ENCODE data around the gene SKP2. TPM values are rescaled to one million over a fixed set of nuclear protein-coding genes. Genes with fewer than 3 reads are reported as not detected.

SKP2 gene
- total RNA-seq, 2 donors from 2014 or later: 7.8 to 9.3 TPM

- H3K27ac ChIP-seq: no peak overlapping the region
- no peak for TF ChIP-seq POLR2A (IDR thresholded peaks at IDR 0.05)
- TF ChIP-seq, protein P1, sequence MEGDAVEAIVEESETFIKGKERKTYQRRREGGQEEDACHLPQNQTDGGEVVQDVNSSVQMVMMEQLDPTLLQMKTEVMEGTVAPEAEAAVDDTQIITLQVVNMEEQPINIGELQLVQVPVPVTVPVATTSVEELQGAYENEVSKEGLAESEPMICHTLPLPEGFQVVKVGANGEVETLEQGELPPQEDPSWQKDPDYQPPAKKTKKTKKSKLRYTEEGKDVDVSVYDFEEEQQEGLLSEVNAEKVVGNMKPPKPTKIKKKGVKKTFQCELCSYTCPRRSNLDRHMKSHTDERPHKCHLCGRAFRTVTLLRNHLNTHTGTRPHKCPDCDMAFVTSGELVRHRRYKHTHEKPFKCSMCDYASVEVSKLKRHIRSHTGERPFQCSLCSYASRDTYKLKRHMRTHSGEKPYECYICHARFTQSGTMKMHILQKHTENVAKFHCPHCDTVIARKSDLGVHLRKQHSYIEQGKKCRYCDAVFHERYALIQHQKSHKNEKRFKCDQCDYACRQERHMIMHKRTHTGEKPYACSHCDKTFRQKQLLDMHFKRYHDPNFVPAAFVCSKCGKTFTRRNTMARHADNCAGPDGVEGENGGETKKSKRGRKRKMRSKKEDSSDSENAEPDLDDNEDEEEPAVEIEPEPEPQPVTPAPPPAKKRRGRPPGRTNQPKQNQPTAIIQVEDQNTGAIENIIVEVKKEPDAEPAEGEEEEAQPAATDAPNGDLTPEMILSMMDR (IDR thresholded peaks at IDR 0.05): no peak
- TF ChIP-seq POLR2AphosphoS5 (IDR thresholded peaks at IDR 0.05): no peak
- no peak for DNase-seq (ENCODE audit: low spot score)
- no peaks in the 10 kb centered on the region for H3K27me3 ChIP-seq (replicated peaks; ENCODE audit: insufficient read depth)
- 52% methylated on average over 1 of the region's 1 CpG for WGBS
- intact Hi-C loops (cut with DNase I): no loop called here
- H3K4me3 ChIP-seq: no peak overlapping the region
- H3K4me1 ChIP-seq (replicated peaks): no peaks in the 10 kb centered on the region
- no peaks in the 10 kb centered on the region for H3K9me3 ChIP-seq
- H3K36me3 ChIP-seq: peaks cover 0 to 5% of the 10 kb centered on the region in 2 donors
Measured at GRCh38 chr5:36172599-36172998, 20.7 kb downstream of the SKP2 start.

- Histone ChIP-seq H3K4me3 (no peak overlapping the region), H3K27me3 (replicated peaks; ENCODE audit: insufficient read depth) (no peaks in the 10 kb centered on the region), H3K36me3 (peaks cover 0 to 5% of the 10 kb centered on the region in 2 donors), H3K9me3 (no peaks in the 10 kb centered on the region), H3K27ac (no peak overlapping the region), H3K4me1 (replicated peaks) (no peaks in the 10 kb centered on the region)
- TF ChIP-seq POLR2A (IDR thresholded peaks at IDR 0.05): no peak
- no peak for TF ChIP-seq POLR2AphosphoS5 (IDR thresholded peaks at IDR 0.05)
- TF ChIP-seq, protein P1 (IDR thresholded peaks at IDR 0.05): no peak
- WGBS: 10% methylated on average over 2 of the region's 2 CpGs
- DNase-seq (ENCODE audit: low spot score): no peak
- intact Hi-C loops (cut with DNase I): no loop called here
Measured at GRCh38 chr5:36173426-36173825, 21.5 kb downstream of the SKP2 start.

DNA sequence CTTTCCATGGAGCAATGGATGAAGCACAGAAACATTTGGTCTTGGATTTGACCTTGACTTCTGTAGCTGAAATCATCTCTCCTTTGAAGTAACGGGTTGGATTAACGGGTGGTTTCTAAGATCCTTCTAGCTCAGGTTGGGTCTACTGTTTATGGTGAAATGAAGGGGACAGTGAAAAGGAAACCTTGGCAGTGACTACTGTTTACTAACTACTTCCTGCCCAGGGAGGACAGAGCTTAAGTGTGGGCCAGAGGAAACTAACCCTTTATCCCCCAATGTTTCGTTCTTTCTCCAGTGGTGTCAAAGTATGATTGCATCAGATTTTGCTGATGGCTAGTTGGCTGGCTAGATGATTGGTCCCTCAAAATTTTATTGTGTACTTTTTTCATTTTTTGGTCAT, 22.2 kb downstream of the SKP2 start:
- Histone ChIP-seq H3K36me3 (peaks cover 0 to 5% of the 10 kb centered on the region in 2 donors), H3K4me3 (no peak overlapping the region), H3K27ac (no peak overlapping the region), H3K4me1 (replicated peaks) (no peaks in the 10 kb centered on the region), H3K27me3 (replicated peaks; ENCODE audit: insufficient read depth) (no peaks in the 10 kb centered on the region), H3K9me3 (no peaks in the 10 kb centered on the region)
- TF ChIP-seq, protein P1 (IDR thresholded peaks at IDR 0.05): no peak
- TF ChIP-seq POLR2AphosphoS5 (IDR thresholded peaks at IDR 0.05): no peak
- no peak for TF ChIP-seq POLR2A (IDR thresholded peaks at IDR 0.05)
- intact Hi-C loops (cut with DNase I): no loop called here
- WGBS: 58% methylated on average over 3 of the region's 3 CpGs
- DNase-seq (ENCODE audit: low spot score): no peak

GRCh38 chr5:36175043-36175442, 23.1 kb downstream of the SKP2 start:
- H3K4me1 ChIP-seq (replicated peaks): peaks cover 2% of the 10 kb centered on the region
- H3K9me3 ChIP-seq: no peaks in the 10 kb centered on the region
- intact Hi-C loops (cut with DNase I): loop anchor here (5.0 kb wide), 2 partner anchors 127 to 222 kb away; partner anchors contain the start of gene RANBP3L
- H3K4me3 ChIP-seq: no peak overlapping the region
- DNase-seq (ENCODE audit: low spot score): no peak
- H3K27me3 ChIP-seq (replicated peaks; ENCODE audit: insufficient read depth): no peaks in the 10 kb centered on the region
- WGBS: 83% methylated on average over 5 of the region's 5 CpGs
- TF ChIP-seq POLR2AphosphoS5 (IDR thresholded peaks at IDR 0.05) (no peak), POLR2A (IDR thresholded peaks at IDR 0.05) (no peak)
- TF ChIP-seq, protein P1 (IDR thresholded peaks at IDR 0.05): no peak
- H3K27ac ChIP-seq: no peak overlapping the region
- peaks cover 0 to 5% of the 10 kb centered on the region in 2 donors for H3K36me3 ChIP-seq

DNA sequence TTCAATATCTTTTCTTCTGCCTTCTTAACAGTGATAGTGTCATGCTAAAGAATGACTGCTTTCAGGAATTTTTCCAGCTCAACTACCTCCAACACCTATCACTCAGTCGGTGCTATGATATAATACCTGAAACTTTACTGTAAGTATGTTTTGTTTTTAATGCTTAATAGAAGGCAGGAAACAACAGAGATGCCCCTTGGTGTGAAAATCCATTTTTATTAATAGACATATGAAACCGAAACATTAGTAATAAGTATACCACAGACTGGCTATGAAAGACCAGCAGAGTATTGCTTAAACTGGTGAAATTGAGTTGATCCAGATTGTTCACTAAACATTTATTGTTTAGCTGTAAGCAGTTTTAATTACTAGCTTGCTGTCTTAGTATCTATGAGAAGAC, 25.2 kb downstream of the SKP2 start:
- no peak for DNase-seq (ENCODE audit: low spot score)
- no peaks in the 10 kb centered on the region for H3K9me3 ChIP-seq
- H3K27ac ChIP-seq: no peak overlapping the region
- no peak for TF ChIP-seq POLR2AphosphoS5 (IDR thresholded peaks at IDR 0.05)
- TF ChIP-seq, protein P1 (IDR thresholded peaks at IDR 0.05): no peak
- TF ChIP-seq POLR2A (IDR thresholded peaks at IDR 0.05): no peak
- no peaks in the 10 kb centered on the region for H3K27me3 ChIP-seq (replicated peaks; ENCODE audit: insufficient read depth)
- H3K4me3 ChIP-seq: no peak overlapping the region
- no peaks in the 10 kb centered on the region for H3K36me3 ChIP-seq
- H3K4me1 ChIP-seq (replicated peaks): peaks cover 4% of the 10 kb centered on the region
- intact Hi-C loops (cut with DNase I): loop anchor here (5.0 kb wide), 2 partner anchors 125 to 220 kb away; partner anchors contain the start of gene RANBP3L
- WGBS: 90% methylated on average over 2 of the region's 2 CpGs
